Lower leg skin (tissue), 3 donors: Measurements from ENCODE around the gene MEAK7.

Experiments used
- CTCF ChIP-seq, 3 donors: fragments of 450-650 bp; IDR thresholded peaks; one replicate each; pipeline ENCODE4 v1.5.1; 2016; ENCODE audit warnings: antibody characterized with exemption in 3 of 3, mild to moderate bottlenecking in 3 of 3, moderate library complexity in 2 of 3
- POLR2A ChIP-seq, 2 donors: fragments of 450-650 bp; IDR thresholded peaks; one replicate each; pipeline ENCODE4 v1.6.1; 2016 to 2017; ENCODE audit warnings: antibody characterized with exemption in 2 of 2, mild to moderate bottlenecking in 1 of 2, moderate library complexity in 1 of 2

DNA sequence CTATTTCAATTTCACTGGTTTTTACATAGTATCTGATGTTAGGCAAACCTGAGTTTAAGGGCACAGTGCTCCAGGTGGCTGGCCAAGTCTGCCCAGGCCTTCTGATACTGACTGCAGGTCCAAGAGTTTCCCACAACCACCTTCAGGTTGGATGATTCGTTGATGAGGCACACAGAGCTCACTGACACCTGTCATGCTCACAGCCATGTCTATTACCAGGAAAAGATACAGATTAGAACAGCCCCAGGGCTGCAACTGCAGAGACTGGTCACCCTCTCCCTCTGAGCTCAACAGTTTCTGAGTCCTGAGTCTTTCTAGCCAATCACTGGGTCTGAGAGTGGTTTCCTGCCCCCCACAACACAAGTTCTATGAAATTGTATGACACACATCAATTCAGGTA is 37.2 kb downstream of the MEAK7 start:
- no peak for TF ChIP-seq CTCF (IDR thresholded peaks at IDR 0.05)
- TF ChIP-seq POLR2A (IDR thresholded peaks at IDR 0.05): no peak
